Effector memory CD8-positive, alpha-beta T cell (primary cell): Measurements from ENCODE around the gene ATP6V0A1.
A peak's percentile ranks its signal among the peaks of the same experiment; 100 is the strongest.

ENCODE experiments used
- ATAC-seq: fragments of 150-1000 bp; cut with Tn5 transposase; replicated peaks from 2 replicates; pipeline ENCODE4 v1.10.0; 2021; ENCODE audit warnings: mild to moderate bottlenecking, moderate library complexity
- DNase-seq, 3 experiments: peaks; one replicate each; pipeline ENCODE4 v3.0.0; 2021
- H3K27ac Mint-ChIP-seq, 2 donors: one replicate each; pipeline ENCODE4 v1.8.0; 2022; ENCODE audit warnings: mild to moderate bottlenecking in 2 of 2, mixed read lengths in 2 of 2, moderate library complexity in 2 of 2
- H3K27me3 Mint-ChIP-seq, 2 donors: one replicate each; pipeline ENCODE4 v1.8.0; 2022; ENCODE audit warnings: mixed read lengths in 2 of 2
- H3K36me3 Mint-ChIP-seq: one replicate; pipeline ENCODE4 v1.8.0; 2022; ENCODE audit warnings: mild to moderate bottlenecking, moderate library complexity, mixed read lengths; ENCODE audit not compliant: insufficient read depth
- H3K4me1 Mint-ChIP-seq, 2 donors: one replicate each; pipeline ENCODE4 v1.8.0; 2022; ENCODE audit warnings: low read depth in 2 of 2, mixed read lengths in 2 of 2
- H3K4me3 Mint-ChIP-seq, 2 donors: one replicate each; pipeline ENCODE4 v1.8.0; 2022; ENCODE audit warnings: mild to moderate bottlenecking in 2 of 2, mixed read lengths in 2 of 2, moderate library complexity in 2 of 2
- H3K9me3 Mint-ChIP-seq, 2 donors: one replicate each; pipeline ENCODE4 v1.8.0; 2022; ENCODE audit warnings: mixed read lengths in 2 of 2

Gene ATP6V0A1

GRCh38 chr17:42561897-42562387 is 103.3 kb downstream of the ATP6V0A1 start, which contains the start of gene COASY:
Gene COASY (plus strand): TSS chr17:42562148. CDS start chr17:42562623, 475 bp downstream.
- peaks cover 43% of the 10 kb centered on the region for H3K36me3 Mint-ChIP-seq
- no peaks in the 10 kb centered on the region for H3K9me3 Mint-ChIP-seq
- ATAC-seq, result peak; percentile 69
- H3K4me3 Mint-ChIP-seq, result peak within 1 kb of the TSS; percentile 90
- H3K4me1 Mint-ChIP-seq, result peaks cover 27 to 31% of the 10 kb centered on the region in 2 donors
- H3K27me3 Mint-ChIP-seq, result no peaks in the 10 kb centered on the region
- peak; percentile 88 to 90 (median 89) for DNase-seq
- H3K27ac Mint-ChIP-seq, result peak within 1 kb of the TSS; percentile 91 to 92

- no peak for ATAC-seq
- no peak for DNase-seq
- H3K27me3 Mint-ChIP-seq, result no peaks in the 10 kb centered on the region
- no peaks in the 10 kb centered on the region for H3K9me3 Mint-ChIP-seq
- H3K27ac Mint-ChIP-seq, result peak overlapping the region; percentile 91 to 92
- H3K36me3 Mint-ChIP-seq, result peaks cover 48% of the 10 kb centered on the region
- peaks cover 32 to 34% of the 10 kb centered on the region in 2 donors for H3K4me1 Mint-ChIP-seq
- H3K4me3 Mint-ChIP-seq, result peak overlapping the region; percentile 90
These were observed 103.9 kb downstream of the ATP6V0A1 start for GRCh38 chr17:42562388-42563142.

- no peak for ATAC-seq
- DNase-seq, result no peak
- H3K4me3 Mint-ChIP-seq, result peak overlapping the region; percentile 90
- H3K27ac Mint-ChIP-seq, result peak overlapping the region in 1 of 2 donors; percentile 92
- H3K9me3 Mint-ChIP-seq, result no peaks in the 10 kb centered on the region
- H3K4me1 Mint-ChIP-seq, result peaks cover 36 to 38% of the 10 kb centered on the region in 2 donors
- H3K36me3 Mint-ChIP-seq, result peaks cover 54% of the 10 kb centered on the region
- no peaks in the 10 kb centered on the region for H3K27me3 Mint-ChIP-seq
These were observed 104.4 kb downstream of the ATP6V0A1 start for GRCh38 chr17:42563143-42563509.

- DNase-seq, result no peak
These were observed 104.9 kb downstream of the ATP6V0A1 start for GRCh38 chr17:42563543-42563942.

GRCh38 chr17:42563950-42564349 is 105.3 kb downstream of the ATP6V0A1 start:
- H3K9me3 Mint-ChIP-seq, result no peaks in the 10 kb centered on the region
- no peaks in the 10 kb centered on the region for H3K27me3 Mint-ChIP-seq
- peaks cover 42% of the 10 kb centered on the region in 2 donors for H3K4me1 Mint-ChIP-seq
- DNase-seq (no peak), ATAC-seq (no peak)
- H3K27ac Mint-ChIP-seq, result peak overlapping the region in 1 of 2 donors; percentile 92
- H3K36me3 Mint-ChIP-seq, result peaks cover 57% of the 10 kb centered on the region
- H3K4me3 Mint-ChIP-seq, result peak overlapping the region; percentile 62 to 90

More at GRCh38 chr17:42563543-42563942, 104.9 kb downstream of the ATP6V0A1 start:
- H3K27ac Mint-ChIP-seq, result peak overlapping the region in 1 of 2 donors; percentile 92
- H3K36me3 Mint-ChIP-seq, result peaks cover 55% of the 10 kb centered on the region
- peaks cover 38 to 39% of the 10 kb centered on the region in 2 donors for H3K4me1 Mint-ChIP-seq
- H3K27me3 Mint-ChIP-seq, result no peaks in the 10 kb centered on the region
- no peaks in the 10 kb centered on the region for H3K9me3 Mint-ChIP-seq
- peak overlapping the region; percentile 62 to 90 for H3K4me3 Mint-ChIP-seq
- no peak for ATAC-seq

GRCh38 chr17:42564815-42565522 is 106.3 kb downstream of the ATP6V0A1 start:
- ATAC-seq, result no peak
- peaks cover 60% of the 10 kb centered on the region for H3K36me3 Mint-ChIP-seq
- peaks cover 40 to 43% of the 10 kb centered on the region in 2 donors for H3K4me1 Mint-ChIP-seq

GRCh38 chr17:42565523-42566214 is 107.0 kb downstream of the ATP6V0A1 start:
- ATAC-seq, result no peak
- Mint-ChIP-seq H3K4me3 (peak overlapping the region; percentile 87 to 98), H3K27ac (peak overlapping the region; percentile 88 to 93), H3K27me3 (no peaks in the 10 kb centered on the region), H3K9me3 (no peaks in the 10 kb centered on the region), H3K36me3 (peaks cover 67% of the 10 kb centered on the region), H3K4me1 (peaks cover 40 to 43% of the 10 kb centered on the region in 2 donors)
- DNase-seq, result no peak

More at GRCh38 chr17:42564815-42565522, 106.3 kb downstream of the ATP6V0A1 start:
- no peak overlapping the region for H3K4me3 Mint-ChIP-seq
- no peaks in the 10 kb centered on the region for H3K27me3 Mint-ChIP-seq
- peak overlapping the region in 1 of 2 donors; percentile 22 for H3K27ac Mint-ChIP-seq
- no peaks in the 10 kb centered on the region for H3K9me3 Mint-ChIP-seq
- DNase-seq, result no peak

- peaks cover 42 to 43% of the 10 kb centered on the region in 2 donors for H3K4me1 Mint-ChIP-seq
- H3K27ac Mint-ChIP-seq, result peak overlapping the region; percentile 88 to 93
- H3K36me3 Mint-ChIP-seq, result peaks cover 67% of the 10 kb centered on the region
- H3K27me3 Mint-ChIP-seq, result no peaks in the 10 kb centered on the region
- no peak for DNase-seq
- no peaks in the 10 kb centered on the region for H3K9me3 Mint-ChIP-seq
- H3K4me3 Mint-ChIP-seq, result peak overlapping the region; percentile 87 to 98
- no peak for ATAC-seq
These were observed 107.7 kb downstream of the ATP6V0A1 start for GRCh38 chr17:42566215-42566882.

- peaks cover 39% of the 10 kb centered on the region in 2 donors for H3K4me1 Mint-ChIP-seq
- peaks cover 67% of the 10 kb centered on the region for H3K36me3 Mint-ChIP-seq
- no peaks in the 10 kb centered on the region for H3K27me3 Mint-ChIP-seq
- peak within 1 kb of the TSS; percentile 88 to 93 for H3K27ac Mint-ChIP-seq
- peak; percentile 76 for ATAC-seq
- peak; percentile 84 to 89 (median 87) for DNase-seq
- H3K9me3 Mint-ChIP-seq, result no peaks in the 10 kb centered on the region
- H3K4me3 Mint-ChIP-seq, result peak within 1 kb of the TSS; percentile 87 to 98
These were observed 108.3 kb downstream of the ATP6V0A1 start, which contains the start of gene MLX for GRCh38 chr17:42566883-42567573. Gene MLX (plus strand): TSS chr17:42567100. CDS start chr17:42567125, 25 bp downstream.

GRCh38 chr17:42568341-42569111 is 109.8 kb downstream of the ATP6V0A1 start:
- no peak overlapping the region for H3K27ac Mint-ChIP-seq
- no peak for DNase-seq
- H3K4me3 Mint-ChIP-seq, result peak overlapping the region; percentile 87 to 98
- no peaks in the 10 kb centered on the region for H3K9me3 Mint-ChIP-seq
- peaks cover 72% of the 10 kb centered on the region for H3K36me3 Mint-ChIP-seq
- peaks cover 34 to 35% of the 10 kb centered on the region in 2 donors for H3K4me1 Mint-ChIP-seq
- no peak for ATAC-seq
- H3K27me3 Mint-ChIP-seq, result no peaks in the 10 kb centered on the region

GRCh38 chr17:42571435-42572225 is 113.0 kb downstream of the ATP6V0A1 start:
- ATAC-seq (no peak), DNase-seq (no peak)
- H3K36me3 Mint-ChIP-seq, result peaks cover 59% of the 10 kb centered on the region
- H3K4me1 Mint-ChIP-seq, result peaks cover 26 to 28% of the 10 kb centered on the region in 2 donors
- no peaks in the 10 kb centered on the region for H3K9me3 Mint-ChIP-seq
- no peaks in the 10 kb centered on the region for H3K27me3 Mint-ChIP-seq
- no peak overlapping the region for H3K27ac Mint-ChIP-seq
- H3K4me3 Mint-ChIP-seq, result no peak overlapping the region
